ENCODE results near the gene EIF6. TPM values are rescaled to one million over a fixed set of nuclear protein-coding genes. Genes with fewer than 3 reads are reported as not detected.

EIF6 gene
- total RNA-seq, 2 experiments from 2014 or later: 93.0 to 94.7 TPM

GRCh38 chr20:35307666-35308653 lies 23.4 kb upstream of the EIF6 start:
- Mint-ChIP-seq H3K4me3 (no peak overlapping the region), H3K9me3 (no peaks in the 10 kb centered on the region), H3K36me3 (ENCODE audit: low read depth) (peaks cover 14% of the 10 kb centered on the region), H3K27ac (no peak overlapping the region), H3K4me1 (ENCODE audit: low read depth) (peaks cover 67% of the 10 kb centered on the region), H3K27me3 (ENCODE audit: low read depth) (no peaks in the 10 kb centered on the region)
- CTCF ChIA-PET: interaction anchor here (0.5 to 8.2 kb wide), 11 partner anchors 9 to 433 kb away, joined by 3 to 101 read pairs (median 4); partner anchors contain the start of genes GDF5 and MMP24OS
- intact Hi-C loops (cut with micrococcal nuclease): loop anchor here (5.0 to 10.0 kb wide), 2 partner anchors 163 to 434 kb away; partner anchors contain the start of genes EDEM2 and RBM39
- no peak for DNase-seq

DNA sequence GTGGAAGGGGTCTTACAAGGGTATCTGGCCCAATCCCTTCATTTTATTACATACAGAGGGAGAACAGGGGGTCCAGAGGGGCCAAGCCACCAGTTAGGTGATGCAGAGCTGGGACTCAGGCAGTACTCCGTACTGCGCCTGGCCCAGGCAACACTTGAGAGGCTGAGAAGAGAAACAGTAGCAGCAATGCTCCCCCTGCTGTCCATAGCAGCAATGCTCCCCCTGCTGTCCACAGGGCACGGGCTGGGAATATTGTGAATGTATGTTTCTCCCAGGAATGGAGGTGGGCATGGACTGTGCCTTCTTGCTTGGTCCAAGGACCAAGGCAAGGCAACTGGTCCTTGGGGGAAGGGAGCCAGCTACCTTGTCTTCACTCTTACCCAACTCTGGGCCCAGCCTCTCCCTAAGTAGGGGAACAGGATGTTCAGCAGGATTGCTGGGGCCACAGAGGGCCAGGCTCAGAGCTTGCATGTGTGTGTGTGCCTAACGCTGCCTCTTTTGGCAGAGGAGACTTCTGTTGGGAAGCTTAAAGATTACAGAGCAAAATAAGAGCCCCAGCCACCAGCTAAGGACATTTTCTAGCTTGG lies 22.5 kb upstream of the EIF6 start:
- H3K27ac Mint-ChIP-seq: peak overlapping the region; percentile 93
- intact Hi-C loops (cut with micrococcal nuclease): loop anchor here (5.0 to 10.0 kb wide), 2 partner anchors 162 to 435 kb away; partner anchors contain the start of genes EDEM2 and RBM39
- peaks cover 9% of the 10 kb centered on the region for H3K36me3 Mint-ChIP-seq (ENCODE audit: low read depth)
- CTCF ChIA-PET: interaction anchor here (0.6 to 8.2 kb wide), 14 partner anchors 8 to 432 kb away, joined by 3 to 101 read pairs (median 3); partner anchors contain the start of gene GDF5
- no peaks in the 10 kb centered on the region for H3K27me3 Mint-ChIP-seq (ENCODE audit: low read depth)
- H3K4me1 Mint-ChIP-seq (ENCODE audit: low read depth): peaks cover 65% of the 10 kb centered on the region
- H3K9me3 Mint-ChIP-seq: no peaks in the 10 kb centered on the region
- H3K4me3 Mint-ChIP-seq: no peak overlapping the region
- peak; percentile 60 for DNase-seq

DNA sequence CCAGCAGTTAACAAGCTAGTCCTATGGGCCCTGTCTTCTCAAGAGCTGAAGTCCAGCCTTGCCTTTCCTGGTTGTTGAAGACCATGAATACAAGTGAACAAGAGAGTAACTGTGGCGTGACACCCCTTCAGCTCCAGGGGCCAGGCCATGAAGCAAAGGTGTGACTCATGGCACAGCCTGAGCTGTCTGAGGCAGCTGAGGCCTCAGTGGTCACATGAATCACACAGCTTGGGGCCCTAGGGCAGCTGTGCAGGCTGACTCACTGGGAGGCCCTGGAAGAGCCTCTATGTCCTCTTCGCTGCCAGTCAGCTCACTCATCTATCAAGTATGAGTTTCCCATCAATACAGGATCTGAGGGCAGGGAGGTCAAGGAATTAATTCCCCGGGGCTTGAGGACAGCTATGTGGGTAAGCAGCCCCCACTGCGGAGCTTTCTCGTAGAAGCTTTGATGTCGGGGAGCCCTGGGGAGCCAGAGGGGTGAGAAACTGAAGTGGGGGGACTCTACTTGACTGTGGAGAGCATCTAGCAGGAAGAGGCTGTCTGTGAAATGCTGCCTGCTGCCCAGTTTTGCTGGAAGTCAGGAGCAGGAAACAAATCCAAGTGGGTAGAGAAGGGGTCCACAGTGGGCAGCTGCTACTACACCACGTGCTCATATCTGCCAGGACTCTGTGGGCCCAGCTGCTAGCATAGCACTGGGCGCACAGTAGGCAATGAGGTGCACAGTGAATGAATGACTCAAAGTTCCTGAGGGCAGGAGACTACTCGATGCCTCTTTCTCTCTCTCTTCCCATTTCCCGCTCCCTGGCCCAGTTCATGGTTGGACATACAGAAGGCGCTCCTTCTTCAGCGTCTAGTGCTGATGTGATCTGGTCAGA lies 21.3 kb upstream of the EIF6 start:
- peaks cover 56% of the 10 kb centered on the region for H3K4me1 Mint-ChIP-seq (ENCODE audit: low read depth)

GRCh38 chr20:35304956-35305355 lies 20.4 kb upstream of the EIF6 start:
- intact Hi-C loops (cut with micrococcal nuclease): loop anchor here (1.0 to 10.0 kb wide), 6 partner anchors 24 to 437 kb away; partner anchors contain the start of genes EDEM2 and RBM39
- DNase-seq: no peak
- Mint-ChIP-seq H3K27me3 (ENCODE audit: low read depth) (no peaks in the 10 kb centered on the region), H3K27ac (peak overlapping the region; percentile 93), H3K9me3 (no peaks in the 10 kb centered on the region), H3K4me3 (no peak overlapping the region), H3K36me3 (ENCODE audit: low read depth) (peaks cover 7% of the 10 kb centered on the region), H3K4me1 (ENCODE audit: low read depth) (peaks cover 54% of the 10 kb centered on the region)
- CTCF ChIA-PET: interaction anchor here (0.5 to 8.2 kb wide), 18 partner anchors 13 to 466 kb away, joined by 3 to 101 read pairs (median 4); partner anchors contain the start of genes GDF5 and UQCC1

More for the DNA sequence above, 21.3 kb upstream of the EIF6 start:
- Mint-ChIP-seq H3K27me3 (ENCODE audit: low read depth) (no peaks in the 10 kb centered on the region), H3K9me3 (no peaks in the 10 kb centered on the region), H3K4me3 (peak overlapping the region; percentile 39), H3K27ac (peak overlapping the region; percentile 93), H3K36me3 (ENCODE audit: low read depth) (peaks cover 9% of the 10 kb centered on the region)
- intact Hi-C loops (cut with micrococcal nuclease): loop anchor here (1.0 to 10.0 kb wide), 4 partner anchors 161 to 436 kb away; partner anchors contain the start of genes EDEM2 and RBM39
- CTCF ChIA-PET: interaction anchor here (0.6 to 8.2 kb wide), 16 partner anchors 12 to 254 kb away, joined by 3 to 101 read pairs (median 4); partner anchors contain the start of genes GDF5 and UQCC1
- peak; percentile 94 for DNase-seq

DNA sequence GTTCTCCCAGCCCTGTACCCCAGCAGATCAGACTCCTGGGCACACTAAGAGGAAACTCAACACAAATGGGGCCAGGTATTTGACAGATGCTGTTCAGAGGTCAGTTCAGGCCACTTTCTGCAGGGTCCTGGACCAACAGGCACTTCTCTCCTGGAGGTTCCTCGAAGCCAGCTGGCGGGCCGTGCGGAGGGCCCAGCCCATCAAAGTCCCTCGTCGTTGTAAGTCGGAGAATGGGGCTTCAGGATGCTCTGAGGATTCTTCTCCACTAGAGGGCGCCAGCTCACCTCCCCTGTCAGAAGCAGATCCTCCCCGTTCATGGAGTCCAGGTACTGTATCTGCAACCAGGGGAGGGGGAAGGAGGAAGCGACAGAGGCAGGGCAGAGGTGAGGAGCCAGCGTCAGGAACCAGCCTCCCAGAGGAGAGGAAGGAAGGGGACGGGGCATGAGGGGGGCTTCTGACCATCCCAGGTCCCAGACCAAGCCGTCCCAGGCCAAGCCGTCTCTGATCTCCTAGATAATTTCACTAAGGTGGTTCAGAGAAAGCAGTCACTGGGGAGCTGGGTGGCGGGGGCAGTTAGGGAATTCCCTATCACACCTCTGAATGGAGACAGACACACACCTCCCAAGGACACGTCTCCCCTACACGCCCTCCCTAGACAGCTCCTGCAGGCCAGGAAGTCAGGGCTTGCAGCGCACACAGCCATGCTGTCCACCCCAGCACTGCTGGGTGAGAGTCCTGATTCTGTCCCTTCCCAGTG lies 19.3 kb upstream of the EIF6 start:
- no peak overlapping the region for H3K4me3 Mint-ChIP-seq

GRCh38 chr20:35303382-35303734 lies 18.8 kb upstream of the EIF6 start:
- Mint-ChIP-seq H3K4me1 (ENCODE audit: low read depth) (peaks cover 51% of the 10 kb centered on the region), H3K36me3 (ENCODE audit: low read depth) (peaks cover 7% of the 10 kb centered on the region), H3K27me3 (ENCODE audit: low read depth) (no peaks in the 10 kb centered on the region), H3K9me3 (no peaks in the 10 kb centered on the region), H3K27ac (no peak overlapping the region), H3K4me3 (no peak overlapping the region)
- no peak for DNase-seq
- intact Hi-C loops (cut with micrococcal nuclease): loop anchor here (1.0 to 10.0 kb wide), 3 partner anchors 19 to 159 kb away; partner anchors contain the start of genes EDEM2 and EIF6
- CTCF ChIA-PET: interaction anchor here (0.5 to 8.2 kb wide), 28 partner anchors 9 to 1540 kb away, joined by 3 to 101 read pairs (median 5); partner anchors contain the start of genes CEP250, EDEM2 and GDF5

More for the DNA sequence above, 19.3 kb upstream of the EIF6 start:
- peak overlapping the region; percentile 10 for H3K27ac Mint-ChIP-seq
- H3K4me1 Mint-ChIP-seq (ENCODE audit: low read depth): peaks cover 54% of the 10 kb centered on the region
- H3K27me3 Mint-ChIP-seq (ENCODE audit: low read depth): no peaks in the 10 kb centered on the region
- intact Hi-C loops (cut with micrococcal nuclease): loop anchor here (1.0 to 10.0 kb wide), 6 partner anchors 20 to 359 kb away; partner anchors contain the start of genes EDEM2 and EIF6
- peaks cover 7% of the 10 kb centered on the region for H3K36me3 Mint-ChIP-seq (ENCODE audit: low read depth)
- CTCF ChIA-PET: interaction anchor here (0.5 to 8.2 kb wide), 35 partner anchors 8 to 1540 kb away, joined by 3 to 101 read pairs (median 4); partner anchors contain the start of genes CEP250, EDEM2 and GDF5
- peak; percentile 95 for DNase-seq
- H3K9me3 Mint-ChIP-seq: no peaks in the 10 kb centered on the region

DNA sequence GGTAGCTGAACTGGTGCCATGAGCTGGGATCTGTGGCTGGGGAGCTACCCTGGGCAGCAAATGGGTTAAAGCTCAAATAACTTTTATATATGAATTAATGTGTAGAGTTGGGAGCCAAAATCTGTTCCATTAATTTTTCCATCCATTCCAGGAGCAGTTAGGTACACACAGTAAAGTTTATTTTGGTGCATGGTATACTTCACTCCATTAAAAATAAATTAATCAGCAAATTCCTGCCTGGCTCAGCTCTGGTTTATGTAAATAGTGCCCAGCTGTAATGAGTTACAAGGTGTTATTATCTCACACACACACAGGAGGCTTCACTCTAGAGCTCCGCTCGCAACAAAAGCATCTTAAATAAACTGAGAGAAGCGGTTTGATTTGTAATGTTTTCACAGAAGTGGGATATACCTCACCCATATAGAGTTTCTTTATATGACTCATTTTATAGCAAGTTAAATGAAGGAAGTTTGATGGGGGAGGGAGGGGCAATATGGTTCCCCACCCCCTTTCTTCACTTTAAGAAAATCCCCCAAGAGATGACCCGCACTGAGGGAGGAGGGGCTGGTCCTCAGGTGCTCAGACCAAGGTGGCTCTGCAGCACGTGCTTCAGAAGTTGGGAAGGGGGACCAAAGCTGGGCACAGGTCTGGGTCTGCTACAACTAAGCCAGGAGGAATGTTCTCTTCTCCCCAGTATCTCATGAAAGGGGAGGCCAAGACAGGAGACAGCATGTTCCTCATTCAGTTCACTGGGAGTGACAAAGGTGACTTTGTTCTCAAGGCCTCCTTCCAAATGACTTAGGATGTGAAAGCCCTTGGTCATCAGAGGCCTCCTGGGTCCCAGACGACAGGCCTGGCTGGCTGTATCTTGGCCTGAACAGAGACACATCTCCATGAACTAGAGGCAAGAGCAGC lies 18.1 kb upstream of the EIF6 start:
- peaks cover 7% of the 10 kb centered on the region for H3K36me3 Mint-ChIP-seq (ENCODE audit: low read depth)
- CTCF ChIA-PET: interaction anchor here (0.5 to 8.2 kb wide), 26 partner anchors 8 to 1541 kb away, joined by 3 to 101 read pairs (median 5); partner anchors contain the start of genes CEP250, EDEM2 and GDF5
- H3K4me1 Mint-ChIP-seq (ENCODE audit: low read depth): peaks cover 46% of the 10 kb centered on the region
- intact Hi-C loops (cut with micrococcal nuclease): loop anchor here (1.0 to 10.0 kb wide), 3 partner anchors 18 to 158 kb away; partner anchors contain the start of genes EDEM2 and EIF6
- H3K27me3 Mint-ChIP-seq (ENCODE audit: low read depth): no peaks in the 10 kb centered on the region
- no peaks in the 10 kb centered on the region for H3K9me3 Mint-ChIP-seq
- no peak for DNase-seq
- H3K4me3 Mint-ChIP-seq: no peak overlapping the region
- H3K27ac Mint-ChIP-seq: no peak overlapping the region

- Mint-ChIP-seq H3K27me3 (ENCODE audit: low read depth) (no peaks in the 10 kb centered on the region), H3K9me3 (no peaks in the 10 kb centered on the region), H3K4me3 (no peak overlapping the region), H3K27ac (no peak overlapping the region), H3K36me3 (ENCODE audit: low read depth) (peaks cover 4% of the 10 kb centered on the region), H3K4me1 (ENCODE audit: low read depth) (peaks cover 37% of the 10 kb centered on the region)
- DNase-seq: no peak
- CTCF ChIA-PET: interaction anchor here (1.7 to 8.2 kb wide), 4 partner anchors 28 to 154 kb away, joined by 8 to 101 read pairs (median 38); partner anchors contain the start of genes CEP250 and GDF5
- intact Hi-C loops (cut with micrococcal nuclease): loop anchor here (10.0 kb wide), 1 partner anchor 157 kb away; the partner anchor contains the start of gene EDEM2
Observed at GRCh38 chr20:35301426-35301825, 16.9 kb upstream of the EIF6 start.

- CTCF ChIA-PET: interaction anchor here (2.2 to 8.2 kb wide), 2 partner anchors 29 to 140 kb away, joined by 14 to 62 read pairs; partner anchors contain the start of gene GDF5
- Mint-ChIP-seq H3K4me3 (no peak overlapping the region), H3K9me3 (no peaks in the 10 kb centered on the region), H3K4me1 (ENCODE audit: low read depth) (peaks cover 30% of the 10 kb centered on the region), H3K36me3 (ENCODE audit: low read depth) (no peaks in the 10 kb centered on the region), H3K27ac (no peak overlapping the region), H3K27me3 (ENCODE audit: low read depth) (no peaks in the 10 kb centered on the region)
- intact Hi-C loops (cut with micrococcal nuclease): loop anchor here (10.0 kb wide), 1 partner anchor 156 kb away; the partner anchor contains the start of gene EDEM2
- DNase-seq: no peak
Observed at GRCh38 chr20:35300469-35301262, 16.1 kb upstream of the EIF6 start.

Data from activated naive CD4-positive, alpha-beta T cell treated with anti-CD3 and anti-CD28 coated beads for 36 hours (primary cell).